GM19099 (cell line): ENCODE measurements around the gene AMPD2.

Experiments
- POLR2A ChIP-seq: IDR thresholded peaks from 3 replicates; pipeline ENCODE4 v1.6.1; 2011; ENCODE audit warnings: low read depth; ENCODE audit not compliant: insufficient read length; ENCODE audit errors: extremely low read depth

The AMPD2 gene

GRCh38 chr1:109644670-109645069 lies 25.0 kb downstream of the AMPD2 start:
- no peak for TF ChIP-seq POLR2A

DNA sequence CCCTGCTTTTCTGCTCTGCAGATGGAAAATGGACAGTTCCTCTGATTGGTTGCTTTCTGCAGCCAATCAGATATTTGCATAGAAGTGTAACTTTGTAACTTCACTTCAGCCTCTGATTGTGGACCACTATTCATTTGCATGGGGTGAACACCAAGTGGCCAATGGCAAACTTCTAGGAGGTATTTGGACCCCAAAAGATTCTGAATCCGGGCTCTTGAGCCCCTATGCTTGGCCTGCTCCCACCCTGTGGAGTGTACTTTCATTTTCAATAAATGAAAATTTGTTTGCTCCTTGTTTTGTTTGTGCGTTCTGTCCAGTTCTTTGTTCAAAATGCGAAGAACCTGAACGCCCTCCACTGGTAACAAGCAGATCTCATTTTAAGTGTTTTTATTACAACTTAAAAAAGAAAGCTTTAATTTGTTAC lies 29.9 kb downstream of the AMPD2 start:
- TF ChIP-seq POLR2A: no peak

DNA sequence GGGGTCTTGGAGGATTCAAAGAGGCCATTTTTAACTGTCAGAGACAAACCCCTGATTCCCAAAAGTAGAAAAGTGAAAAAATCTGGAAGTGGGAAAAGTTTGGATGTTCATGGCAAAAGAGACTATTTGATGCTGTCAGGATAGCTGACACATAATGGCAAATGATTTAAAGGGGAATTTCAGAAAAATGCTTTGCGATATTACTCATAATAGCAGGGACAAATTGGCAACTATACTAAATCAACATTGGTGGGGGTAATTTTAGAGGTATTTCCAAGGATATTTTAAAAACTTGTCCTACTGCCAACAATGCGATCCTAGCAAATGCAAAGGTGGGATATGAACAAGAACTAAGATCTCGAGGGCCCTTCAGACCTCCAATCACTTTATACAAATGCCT lies 31.0 kb downstream of the AMPD2 start:
- no peak for TF ChIP-seq POLR2A

DNA sequence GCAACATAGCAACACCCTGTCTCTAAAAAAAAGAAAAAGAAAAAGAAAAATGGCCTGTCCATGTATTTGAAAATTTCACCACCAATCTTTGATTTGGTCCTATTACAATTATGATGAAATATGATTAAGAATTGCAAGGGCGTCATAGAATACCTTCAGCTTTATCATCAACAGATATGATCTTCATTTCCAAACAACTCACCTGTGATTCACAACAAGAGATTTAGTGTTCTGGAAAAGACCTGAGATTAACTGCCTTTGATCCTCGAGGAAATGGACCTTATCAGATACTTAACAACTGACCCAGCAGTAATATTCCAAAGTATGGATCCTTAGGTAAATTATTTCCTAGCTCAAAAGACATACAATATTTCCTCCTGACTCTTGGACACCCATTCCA lies 32.8 kb downstream of the AMPD2 start:
- TF ChIP-seq POLR2A: no peak

DNA sequence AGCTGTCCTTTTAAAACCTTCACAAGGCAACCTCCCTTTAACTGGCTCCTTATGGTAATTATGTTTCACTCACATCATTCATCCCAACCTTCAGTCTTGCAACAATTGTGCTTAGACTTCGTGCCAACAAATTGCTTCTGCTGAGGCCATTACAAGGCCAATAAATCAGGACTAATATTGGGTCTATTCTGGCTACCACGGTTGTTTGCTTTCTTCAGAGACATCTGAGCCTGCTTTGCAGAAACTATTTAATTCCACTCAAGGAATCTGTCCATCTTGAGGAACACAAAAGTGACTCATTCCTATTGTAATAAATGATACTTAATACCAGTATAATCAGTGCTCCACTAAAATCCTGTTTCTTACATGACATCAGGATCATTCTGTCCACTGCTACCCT lies 33.7 kb downstream of the AMPD2 start:
- no peak for TF ChIP-seq POLR2A

- TF ChIP-seq POLR2A: no peak
These were observed 34.9 kb downstream of the AMPD2 start for GRCh38 chr1:109654519-109654918.

DNA sequence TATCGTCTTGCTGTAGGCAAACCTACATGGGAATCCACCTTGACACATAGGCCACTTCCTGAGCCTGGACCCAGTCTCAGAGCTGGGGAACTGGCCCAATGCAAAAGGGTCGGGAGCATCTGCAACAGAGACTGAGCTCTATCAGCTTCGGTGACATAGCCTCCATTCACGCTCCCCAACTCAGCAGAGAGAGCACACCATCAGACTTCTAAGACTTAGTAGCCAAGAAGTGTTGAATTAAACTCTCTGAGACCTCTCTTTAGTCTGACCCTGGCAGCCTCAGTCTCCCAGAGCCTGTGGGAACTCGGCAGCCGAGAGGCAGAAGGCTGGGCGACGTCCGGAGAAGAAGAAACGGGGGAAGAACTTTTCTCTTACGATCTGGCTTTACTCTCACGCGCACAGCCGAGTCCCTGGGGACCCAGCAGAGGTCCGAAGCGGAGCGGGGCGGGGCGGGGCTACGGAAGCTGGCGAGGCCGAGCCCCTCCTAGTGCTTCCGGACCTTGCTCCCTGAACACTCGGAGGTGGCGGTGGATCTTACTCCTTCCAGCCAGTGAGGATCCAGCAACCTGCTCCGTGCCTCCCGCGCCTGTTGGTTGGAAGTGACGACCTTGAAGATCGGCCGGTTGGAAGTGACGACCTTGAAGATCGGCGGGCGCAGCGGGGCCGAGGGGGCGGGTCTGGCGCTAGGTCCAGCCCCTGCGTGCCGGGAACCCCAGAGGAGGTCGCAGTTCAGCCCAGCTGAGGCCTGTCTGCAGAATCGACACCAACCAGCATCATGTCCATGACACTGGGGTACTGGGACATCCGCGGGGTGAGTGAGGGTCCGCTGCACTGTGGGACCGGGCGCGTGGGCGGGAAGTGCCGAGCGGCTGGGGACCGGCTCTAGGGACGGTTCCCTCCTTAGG lies 36.2 kb downstream of the AMPD2 start, which contains the start of gene GSTM4:
GSTM4 (plus strand) TSS at position 485 of the 905 bp plus-strand sequence; CDS start at position 776, 291 bp downstream.
- TF ChIP-seq POLR2A: peak; percentile 63

DNA sequence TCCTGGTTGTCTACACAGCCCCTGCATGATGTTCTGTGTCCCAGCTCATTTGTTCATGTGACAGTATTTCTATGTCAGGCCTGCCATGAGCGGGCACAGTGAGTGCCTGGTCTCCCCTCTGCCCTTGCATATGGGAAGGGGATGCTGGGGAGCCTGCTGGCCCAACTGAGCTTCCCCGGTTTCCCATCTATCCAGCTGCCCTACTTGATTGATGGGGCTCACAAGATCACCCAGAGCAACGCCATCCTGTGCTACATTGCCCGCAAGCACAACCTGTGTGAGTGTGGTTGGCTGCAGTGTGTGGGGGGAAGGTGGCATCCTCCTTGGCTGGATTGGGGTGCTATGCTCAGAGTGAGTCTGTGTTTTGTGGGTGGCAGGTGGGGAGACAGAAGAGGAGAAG lies 37.8 kb downstream of the AMPD2 start:
- TF ChIP-seq POLR2A: no peak

DNA sequence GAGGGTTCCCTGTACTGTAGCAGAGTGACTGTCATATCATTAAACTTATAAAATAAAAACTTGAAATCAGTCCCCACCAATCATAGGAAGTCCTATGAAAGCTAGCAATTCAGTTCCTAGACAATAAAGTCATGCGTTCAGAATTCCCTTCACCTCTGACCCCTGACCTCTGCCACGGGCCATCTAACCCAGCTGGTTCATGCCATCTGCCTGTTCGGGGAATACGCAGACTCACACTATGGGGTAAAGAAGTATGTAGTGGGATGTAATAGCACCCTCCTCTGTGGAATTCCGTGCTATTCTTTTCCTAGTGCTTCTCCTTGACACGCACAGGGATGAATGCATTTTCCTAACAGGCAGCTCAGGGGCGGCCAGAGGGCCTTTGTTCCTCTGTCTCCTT lies 38.3 kb downstream of the AMPD2 start:
- TF ChIP-seq POLR2A: no peak

DNA sequence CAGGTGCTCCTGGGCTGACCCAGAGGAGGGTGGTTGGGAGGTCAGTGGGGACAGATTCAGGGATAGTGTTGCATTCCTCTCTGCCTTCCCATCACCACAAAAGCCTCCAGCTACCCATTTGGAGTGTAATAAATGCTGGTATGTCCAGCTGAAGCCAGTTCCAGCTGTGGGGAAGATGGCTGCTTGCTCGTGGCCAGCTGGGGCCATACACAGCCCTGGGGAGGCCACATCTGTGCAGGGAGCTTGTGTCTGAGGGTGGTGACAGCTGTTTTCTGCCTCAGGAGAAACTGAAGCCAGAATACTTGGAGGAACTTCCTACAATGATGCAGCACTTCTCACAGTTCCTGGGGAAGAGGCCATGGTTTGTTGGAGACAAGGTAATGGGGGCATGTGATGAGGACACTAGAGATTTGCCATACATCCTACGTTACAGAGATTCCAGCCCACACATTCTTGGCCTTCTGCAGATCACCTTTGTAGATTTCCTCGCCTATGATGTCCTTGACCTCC lies 39.0 kb downstream of the AMPD2 start:
- TF ChIP-seq POLR2A: no peak

DNA sequence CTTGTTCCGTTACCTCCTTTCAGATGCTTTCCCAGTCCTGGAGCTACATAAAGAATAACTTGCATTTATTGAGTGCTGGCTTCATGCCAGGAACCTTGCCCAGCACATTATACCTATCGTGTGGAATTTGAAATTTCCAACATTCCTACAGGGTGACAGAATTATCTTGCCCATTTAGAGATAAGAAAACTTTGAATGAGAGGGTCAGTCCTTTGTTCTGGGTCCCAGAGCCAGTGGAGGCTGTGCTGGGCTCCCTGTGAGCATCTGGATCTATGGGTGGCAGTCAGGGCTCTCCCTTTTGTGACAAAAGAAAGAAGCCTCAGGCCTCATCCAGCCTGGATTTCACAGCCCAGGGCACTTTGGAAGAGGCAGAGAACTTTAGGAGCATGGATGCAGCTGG lies 39.5 kb downstream of the AMPD2 start:
- no peak for TF ChIP-seq POLR2A

DNA sequence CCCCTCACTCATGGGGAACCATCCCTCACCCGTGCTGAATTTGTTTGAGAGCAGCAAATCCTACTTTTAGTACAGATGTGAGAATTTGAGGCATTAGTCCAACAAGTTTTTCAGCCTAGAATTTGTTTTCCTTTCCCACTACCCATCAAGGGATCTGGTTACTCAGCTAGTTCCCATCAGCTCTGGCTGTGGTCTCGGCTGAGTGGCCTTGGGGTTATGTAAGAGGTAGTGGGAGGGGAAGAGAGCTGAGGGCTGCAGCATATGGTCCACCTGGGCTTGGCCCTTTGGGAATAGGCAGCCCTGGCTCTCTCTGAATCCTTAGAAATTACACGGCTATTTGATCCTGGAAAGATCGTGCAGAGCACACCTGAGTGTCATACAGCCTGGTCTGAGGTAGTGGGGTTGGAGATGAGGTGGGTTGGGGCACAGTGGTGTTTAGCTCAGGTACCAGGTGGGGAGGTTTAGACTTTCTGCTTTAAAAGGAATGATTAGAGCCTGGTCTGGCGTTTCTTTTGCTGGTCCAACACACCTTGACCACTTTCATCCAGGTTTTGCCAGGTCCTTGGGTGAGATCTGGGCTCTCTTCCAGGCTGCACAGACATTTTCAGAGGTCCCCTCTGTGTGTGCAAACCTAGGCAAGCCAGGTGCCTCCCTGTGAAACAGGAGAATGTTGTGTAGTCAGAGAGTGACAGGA lies 40.5 kb downstream of the AMPD2 start:
- no peak for TF ChIP-seq POLR2A

GRCh38 chr1:109661391-109661790 lies 41.8 kb downstream of the AMPD2 start:
- TF ChIP-seq POLR2A: no peak

- no peak for TF ChIP-seq POLR2A
These were observed 45.0 kb downstream of the AMPD2 start for GRCh38 chr1:109664671-109665070.

DNA sequence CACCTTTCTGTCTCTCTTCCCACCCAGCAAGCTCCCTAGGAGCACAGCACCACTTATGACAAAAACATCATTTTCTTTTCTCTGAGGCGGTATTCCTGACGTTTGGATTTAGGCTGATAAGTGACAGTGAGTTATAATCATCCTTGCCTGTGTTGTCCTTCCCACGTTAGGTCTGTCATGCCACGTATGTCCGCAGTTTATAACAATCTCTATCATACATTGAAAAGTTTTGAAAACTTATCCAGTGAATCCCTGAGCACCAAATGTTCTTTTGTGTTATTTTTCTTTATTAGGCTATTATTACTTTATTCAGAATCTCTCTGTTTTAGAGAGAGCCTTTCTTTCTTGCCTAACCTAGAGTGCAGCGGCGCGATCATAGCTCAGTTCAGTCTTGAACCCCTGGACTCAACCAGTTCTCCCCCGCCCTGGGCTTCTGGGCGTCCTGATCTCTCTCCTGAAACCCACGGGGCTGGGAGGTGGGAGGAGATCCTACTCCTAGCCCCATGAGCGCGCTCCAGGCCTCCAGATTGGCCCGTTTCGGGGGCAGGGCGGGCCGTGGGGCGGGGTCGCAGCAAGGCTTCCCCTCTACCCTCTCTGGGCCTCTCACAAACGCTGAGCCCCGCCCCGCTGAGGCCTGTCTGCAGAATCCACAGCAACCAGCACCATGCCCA lies 48.0 kb downstream of the AMPD2 start, which contains the start of gene GSTM2:
GSTM2 (plus strand) TSS at position 606 of the 671 bp plus-strand sequence; CDS start at position 665, 59 bp downstream.
- peak; percentile 17 for TF ChIP-seq POLR2A
